Mesenchymal stem cell (in vitro differentiated cells and primary cell): Measurements from ENCODE around the gene TSFM.
A peak's percentile ranks its signal among the peaks of the same experiment; 100 is the strongest.

Experiments used
- DNase-seq: peaks from one replicate; pipeline ENCODE4 v3.0.0-alpha.2; 2013
- H2AFZ ChIP-seq: one replicate; pipeline ENCODE4 v1.6.1; 2013; ENCODE audit warnings: low read depth, mild to moderate bottlenecking, control low read depth, inconsistent platforms, low read length, moderate library complexity
- H2AK5ac ChIP-seq: 2 replicates; pipeline ENCODE4 v1.6.1; 2013; ENCODE audit warnings: low read length, moderate library complexity, mild to moderate bottlenecking, inconsistent platforms; ENCODE audit not compliant: severe bottlenecking
- H2BK120ac ChIP-seq: one replicate; pipeline ENCODE4 v1.6.1; 2013; ENCODE audit warnings: low read depth, mild to moderate bottlenecking, inconsistent platforms, low read length, moderate library complexity
- H2BK12ac ChIP-seq, 2 experiments: one replicate each; pipeline ENCODE4 v1.6.1; 2013; ENCODE audit warnings: inconsistent platforms in 2 of 2, low read length in 2 of 2, mild to moderate bottlenecking in 2 of 2, moderate library complexity in 2 of 2, control low read depth in 1 of 2
- H2BK15ac ChIP-seq: one replicate; pipeline ENCODE4 v1.6.1; 2013; ENCODE audit warnings: mild to moderate bottlenecking, low read depth, inconsistent platforms; ENCODE audit not compliant: poor library complexity, severe bottlenecking
- H2BK5ac ChIP-seq: 2 replicates; pipeline ENCODE4 v1.6.1; 2013; ENCODE audit warnings: low read depth, mild to moderate bottlenecking, low read length, control low read depth, inconsistent platforms; ENCODE audit not compliant: poor library complexity, severe bottlenecking
- H3K14ac ChIP-seq, 2 experiments: one replicate each; pipeline ENCODE4 v1.6.1; 2013; ENCODE audit warnings: inconsistent platforms in 2 of 2, low read length in 2 of 2, control low read depth in 1 of 2, mild to moderate bottlenecking in 1 of 2, moderate library complexity in 1 of 2
- H3K18ac ChIP-seq, 2 experiments: one replicate each; pipeline ENCODE4 v1.6.1; 2013; ENCODE audit warnings: inconsistent platforms in 2 of 2, low read length in 2 of 2, control low read depth in 1 of 2, low read depth in 1 of 2, mild to moderate bottlenecking in 1 of 2
- H3K23ac ChIP-seq, 2 experiments: one replicate each; pipeline ENCODE4 v1.6.1; 2013; ENCODE audit warnings: inconsistent platforms in 2 of 2, low read length in 2 of 2, mild to moderate bottlenecking in 2 of 2, moderate library complexity in 2 of 2, control low read depth in 1 of 2
- H3K27ac ChIP-seq: 2 replicates; pipeline ENCODE4 v1.5.1; 2013; ENCODE audit warnings: mild to moderate bottlenecking, moderate library complexity, low read length, control low read depth, inconsistent platforms; ENCODE audit not compliant: poor library complexity, severe bottlenecking
- H3K27me3 ChIP-seq, 2 experiments: 2 replicates each; pipeline versions ENCODE4 v1.6.1 to v1.7.0; 2013; ENCODE audit warnings: low read length in 2 of 2, mild to moderate bottlenecking in 2 of 2, moderate library complexity in 2 of 2, control low read depth in 1 of 2, inconsistent platforms in 1 of 2; ENCODE audit not compliant: control insufficient read depth in 1 of 2, insufficient read depth in 1 of 2
- H3K36me3 ChIP-seq, 2 experiments: 2 replicates each; pipeline versions ENCODE4 v1.6.1 to v1.7.0; 2013; ENCODE audit warnings: low read length in 2 of 2, control low read depth in 1 of 2, inconsistent platforms in 1 of 2, low read depth in 1 of 2, mild to moderate bottlenecking in 1 of 2; ENCODE audit not compliant: insufficient read depth in 2 of 2, control insufficient read depth in 1 of 2
- H3K4ac ChIP-seq, 2 experiments: one replicate each; pipeline ENCODE4 v1.6.1; 2013; ENCODE audit warnings: inconsistent platforms in 2 of 2, low read length in 2 of 2, mild to moderate bottlenecking in 2 of 2, moderate library complexity in 2 of 2, control low read depth in 1 of 2, low read depth in 1 of 2
- H3K4me1 ChIP-seq: 2 replicates; pipeline ENCODE4 v1.6.1; 2013; ENCODE audit warnings: low read depth, low read length, control low read depth; ENCODE audit not compliant: control insufficient read depth, insufficient read depth
- H3K4me2 ChIP-seq: 2 replicates; pipeline ENCODE4 v1.6.1; 2013; ENCODE audit warnings: low read length, mild to moderate bottlenecking, inconsistent platforms; ENCODE audit not compliant: poor library complexity, severe bottlenecking
- H3K4me3 ChIP-seq, 2 experiments: 2 replicates each; pipeline versions ENCODE4 v1.5.1 to v1.7.0; 2013; ENCODE audit warnings: low read length in 2 of 2, mild to moderate bottlenecking in 2 of 2, control low read depth in 1 of 2, low read depth in 1 of 2; ENCODE audit not compliant: insufficient read depth in 1 of 2
- H3K79me1 ChIP-seq: replicated peaks from 2 replicates; pipeline ENCODE4 v1.6.1; 2013; ENCODE audit warnings: mild to moderate bottlenecking, control low read depth, low read length, inconsistent platforms; ENCODE audit not compliant: poor library complexity, severe bottlenecking
- H3K9ac ChIP-seq: 2 replicates; pipeline ENCODE4 v1.7.0; 2013; ENCODE audit warnings: mild to moderate bottlenecking, low read length, moderate library complexity
- H3K9me3 ChIP-seq: 2 replicates; pipeline ENCODE4 v1.7.0; 2013; ENCODE audit warnings: mild to moderate bottlenecking, low read length; ENCODE audit not compliant: control insufficient read depth
- H4K8ac ChIP-seq: one replicate; pipeline ENCODE4 v1.6.1; 2013; ENCODE audit warnings: inconsistent platforms, mild to moderate bottlenecking, low read length, moderate library complexity
- H4K91ac ChIP-seq: one replicate; pipeline ENCODE4 v1.6.1; 2013; ENCODE audit warnings: mild to moderate bottlenecking, low read length, inconsistent platforms
- WGBS: methylation state at CpG from one replicate; pipeline ENCODE4 v1.1.7; 2013; ENCODE audit warnings: mixed read lengths; 5-methylcytosine and 5-hydroxymethylcytosine counted together

Gene TSFM

DNA sequence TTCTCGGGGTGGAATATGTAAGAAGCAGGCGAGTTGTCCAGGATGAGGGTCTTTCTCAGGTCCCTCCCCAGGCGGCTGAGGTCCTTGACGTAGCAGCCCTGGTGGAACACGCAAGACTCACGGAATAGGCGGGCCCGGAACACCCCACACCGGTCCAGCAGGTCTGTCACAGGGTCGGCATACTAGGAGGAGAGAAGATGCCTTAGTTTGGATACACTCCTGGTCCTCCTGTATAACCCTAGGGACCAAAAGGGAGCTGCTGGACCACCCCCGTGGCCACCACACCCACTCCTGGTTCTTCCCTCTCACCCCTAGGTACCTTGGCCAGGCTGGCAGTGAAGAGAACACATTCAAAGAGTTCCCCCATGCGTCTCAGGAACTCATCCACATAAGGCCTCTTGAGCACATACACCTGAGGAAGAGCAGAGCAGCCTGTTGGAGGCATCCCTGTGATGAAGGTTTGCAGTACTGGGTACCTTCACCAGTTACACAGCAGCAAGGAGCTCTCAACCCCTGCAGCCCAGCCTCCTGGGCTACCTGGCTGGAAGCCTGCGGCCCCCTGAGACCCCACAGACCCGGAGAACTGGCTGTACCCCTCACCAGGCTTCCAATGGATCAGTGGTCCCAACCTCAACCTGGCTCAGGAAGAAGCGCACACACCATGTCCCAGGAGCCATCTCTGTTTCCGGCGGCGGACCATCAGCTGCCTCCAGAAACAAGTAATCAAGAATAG is 41.5 kb downstream of the TSFM start:
- H2BK5ac ChIP-seq = no peak overlapping the region
- peaks cover 56% of the 10 kb centered on the region for H3K79me1 ChIP-seq
- H4K8ac ChIP-seq = no peak overlapping the region
- H3K4ac ChIP-seq = no peak overlapping the region
- no peak for DNase-seq
- H3K9me3 ChIP-seq = no peaks in the 10 kb centered on the region
- 98% methylated on average over 18 of the region's 18 CpGs for WGBS
- no peak overlapping the region for H2AK5ac ChIP-seq
- H2BK15ac ChIP-seq = no peak overlapping the region
- H2BK120ac ChIP-seq = no peak overlapping the region
- H3K36me3 ChIP-seq = peaks cover 85 to 99% of the 10 kb centered on the region in 2 experiments
- H3K4me1 ChIP-seq = peaks cover 1% of the 10 kb centered on the region
- no peaks in the 10 kb centered on the region for H3K27me3 ChIP-seq
- no peak overlapping the region for H3K18ac ChIP-seq
- no peak overlapping the region for H3K9ac ChIP-seq
- H3K4me3 ChIP-seq = no peak overlapping the region
- H4K91ac ChIP-seq = no peak overlapping the region
- no peak overlapping the region for H3K4me2 ChIP-seq
- no peak overlapping the region for H3K27ac ChIP-seq
- H3K14ac ChIP-seq = no peak overlapping the region
- H2AFZ ChIP-seq = no peak overlapping the region
- H2BK12ac ChIP-seq = no peak overlapping the region
- H3K23ac ChIP-seq = no peak overlapping the region

DNA sequence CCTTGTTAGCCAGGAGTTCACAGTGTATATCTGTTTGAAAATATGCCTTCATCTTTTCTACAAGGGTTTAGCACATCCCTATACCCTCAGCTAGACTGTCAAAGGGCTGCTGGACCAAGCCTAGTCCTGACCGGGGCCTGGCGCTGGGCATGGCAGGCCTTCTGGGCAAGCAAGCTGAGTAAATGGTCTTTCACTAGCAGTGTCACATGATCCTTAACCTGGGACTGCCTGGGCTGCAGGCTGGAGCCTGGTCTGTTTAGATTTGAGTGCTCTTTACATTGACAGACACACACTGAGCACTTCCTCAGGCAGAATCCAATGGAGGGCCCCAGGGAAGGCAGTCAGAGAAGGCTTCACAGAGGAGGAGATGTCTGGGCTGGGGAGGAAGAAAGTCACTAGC is 42.9 kb downstream of the TSFM start:
- H2AK5ac ChIP-seq = no peak overlapping the region
- H4K8ac ChIP-seq = no peak overlapping the region
- 89% methylated on average over 2 of the region's 2 CpGs for WGBS

DNA sequence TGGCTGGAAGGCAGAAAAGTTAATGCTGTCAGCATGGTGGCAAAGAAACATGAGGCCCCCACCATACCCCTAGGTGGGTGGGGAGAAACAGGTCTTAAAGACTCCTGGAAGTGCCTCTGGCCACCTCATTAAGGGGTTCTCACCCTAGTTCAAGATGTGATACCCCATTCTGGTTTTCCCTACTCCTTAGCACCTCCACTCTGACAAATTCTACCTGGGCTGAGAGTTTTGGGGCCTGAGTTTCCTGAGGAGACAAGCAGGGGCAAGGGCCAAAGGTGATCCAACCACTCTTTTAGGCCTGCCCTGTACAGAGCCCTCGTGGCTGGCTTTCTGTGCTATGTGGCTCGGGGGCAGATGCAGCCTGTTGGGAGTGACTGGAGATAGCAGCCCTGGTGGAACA is 43.8 kb downstream of the TSFM start:
- Histone ChIP-seq H2AFZ (no peak overlapping the region), H3K27me3 (no peaks in the 10 kb centered on the region), H2BK12ac (no peak overlapping the region), H4K91ac (no peak overlapping the region), H4K8ac (no peak overlapping the region), H3K23ac (no peak overlapping the region), H3K9ac (no peak overlapping the region), H2BK120ac (no peak overlapping the region), H2AK5ac (no peak overlapping the region), H3K4me3 (no peak overlapping the region), H3K4ac (no peak overlapping the region), H3K14ac (no peak overlapping the region), H2BK15ac (peak overlapping the region; percentile 30), H3K18ac (no peak overlapping the region), H3K36me3 (peaks cover 71 to 85% of the 10 kb centered on the region in 2 experiments), H3K4me2 (no peak overlapping the region), H3K27ac (no peak overlapping the region), H3K9me3 (no peaks in the 10 kb centered on the region), H3K79me1 (peaks cover 52% of the 10 kb centered on the region), H2BK5ac (no peak overlapping the region), H3K4me1 (peaks cover 12% of the 10 kb centered on the region)
- no peak for DNase-seq
- whole genome bisulfite sequencing = 100% methylated on average over 2 of the region's 2 CpGs

More for the DNA sequence above, 42.9 kb downstream of the TSFM start:
- no peak overlapping the region for H4K91ac ChIP-seq
- H2BK5ac ChIP-seq = no peak overlapping the region
- H3K23ac ChIP-seq = no peak overlapping the region
- H3K4me2 ChIP-seq = no peak overlapping the region
- H3K4me3 ChIP-seq = no peak overlapping the region
- H2BK15ac ChIP-seq = no peak overlapping the region
- DNase-seq = no peak
- H3K18ac ChIP-seq = no peak overlapping the region
- H3K79me1 ChIP-seq = peaks cover 56% of the 10 kb centered on the region
- no peaks in the 10 kb centered on the region for H3K27me3 ChIP-seq
- no peak overlapping the region for H3K14ac ChIP-seq
- no peak overlapping the region for H2AFZ ChIP-seq
- no peak overlapping the region for H3K9ac ChIP-seq
- no peaks in the 10 kb centered on the region for H3K9me3 ChIP-seq
- no peak overlapping the region for H2BK12ac ChIP-seq
- peaks cover 80 to 94% of the 10 kb centered on the region in 2 experiments for H3K36me3 ChIP-seq
- H3K4me1 ChIP-seq = peaks cover 10% of the 10 kb centered on the region
- no peak overlapping the region for H2BK120ac ChIP-seq
- H3K27ac ChIP-seq = no peak overlapping the region
- H3K4ac ChIP-seq = no peak overlapping the region

DNA sequence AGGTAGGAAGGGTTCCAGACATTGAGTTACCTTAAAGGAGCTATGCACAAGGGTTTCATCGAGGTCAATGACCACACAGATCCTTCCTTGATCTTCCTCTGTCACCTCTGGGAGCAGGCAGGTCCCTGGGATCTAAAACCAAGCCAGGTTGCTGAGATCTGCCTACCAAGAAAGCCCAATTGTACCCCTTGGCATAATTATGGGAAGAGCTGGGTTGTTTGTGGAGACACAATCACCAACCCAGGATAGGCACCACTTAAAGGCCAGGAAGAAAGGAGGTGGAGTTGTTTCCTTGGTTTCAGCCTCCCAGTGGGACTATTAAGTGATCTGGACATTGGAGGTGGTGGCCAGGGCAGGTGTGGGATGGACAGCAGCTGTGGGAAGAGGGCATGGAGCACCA is 44.4 kb downstream of the TSFM start:
- no peak overlapping the region for H3K9ac ChIP-seq
- peaks cover 17% of the 10 kb centered on the region for H3K4me1 ChIP-seq
- H3K9me3 ChIP-seq = no peaks in the 10 kb centered on the region
- no peak overlapping the region for H3K14ac ChIP-seq
- no peak overlapping the region for H2BK15ac ChIP-seq
- no peak overlapping the region for H3K18ac ChIP-seq
- H3K4me2 ChIP-seq = no peak overlapping the region
- no peaks in the 10 kb centered on the region for H3K27me3 ChIP-seq
- no peak overlapping the region for H2BK120ac ChIP-seq
- no peak overlapping the region for H3K4ac ChIP-seq
- H4K8ac ChIP-seq = no peak overlapping the region
- no peak overlapping the region for H3K4me3 ChIP-seq
- H3K27ac ChIP-seq = no peak overlapping the region
- peaks cover 66 to 85% of the 10 kb centered on the region in 2 experiments for H3K36me3 ChIP-seq
- WGBS = 100% methylated on average over 1 of the region's 1 CpG
- H2AK5ac ChIP-seq = no peak overlapping the region
- no peak overlapping the region for H4K91ac ChIP-seq
- peaks cover 47% of the 10 kb centered on the region for H3K79me1 ChIP-seq
- H3K23ac ChIP-seq = no peak overlapping the region
- no peak for DNase-seq
- H2BK12ac ChIP-seq = no peak overlapping the region
- H2AFZ ChIP-seq = no peak overlapping the region
- H2BK5ac ChIP-seq = no peak overlapping the region
